HepG2 (cell line): Measurements from ENCODE around the gene PSMD2. TPM values are rescaled to one million over a fixed set of nuclear protein-coding genes. Genes with fewer than 3 reads are reported as not detected.

Experiments used
- BORCS8-MEF2B ChIP-seq: sonication (generic); formaldehyde crosslinking; IDR thresholded peaks from 2 replicates; pipeline ENCODE4 v1.8.0; 2022; ENCODE audit warnings: mild to moderate bottlenecking, missing genetic modification reagents
- CBX5 ChIP-seq: sonication (generic); formaldehyde crosslinking; IDR thresholded peaks from 2 replicates; pipeline ENCODE4 v1.4.0; 2020; ENCODE audit warnings: missing genetic modification reagents, borderline replicate concordance
- MED1 ChIP-seq: sonication (generic); formaldehyde crosslinking; IDR thresholded peaks from 2 replicates; pipeline ENCODE4 v1.4.0; 2020; ENCODE audit warnings: missing genetic modification reagents
- MIXL1 ChIP-seq: IDR thresholded peaks from 2 replicates; pipeline ENCODE4 v1.6.1; 2016
- NFYB ChIP-seq: sonication (generic); formaldehyde crosslinking; IDR thresholded peaks from 2 replicates; pipeline ENCODE4 v1.4.0; 2020; ENCODE audit warnings: missing genetic modification reagents
- PITX1 ChIP-seq: sonication (generic); formaldehyde crosslinking; IDR thresholded peaks from 2 replicates; pipeline ENCODE4 v1.5.1; 2020; ENCODE audit warnings: mild to moderate bottlenecking, missing genetic modification reagents
- SP1 ChIP-seq, 2 experiments: fragments of 450-650 bp in 1 of 2; sonication (generic) in 1 of 2; formaldehyde crosslinking in 1 of 2; IDR thresholded peaks; 2 replicates each; pipeline versions ENCODE4 v1.4.0 to v1.6.1; 2016 to 2020; ENCODE audit warnings: missing genetic modification reagents in 1 of 2
- ZFP62 ChIP-seq: sonication (generic); formaldehyde crosslinking; IDR thresholded peaks from 2 replicates; pipeline ENCODE4 v1.4.0; 2020; ENCODE audit warnings: missing genetic modification reagents
- ZNF263 ChIP-seq: sonication (generic); formaldehyde crosslinking; IDR thresholded peaks from 2 replicates; pipeline ENCODE4 v1.4.0; 2020; ENCODE audit warnings: missing genetic modification reagents
- ZNF644 ChIP-seq: IDR thresholded peaks from 2 replicates; pipeline ENCODE4 v1.6.1; 2016; ENCODE audit warnings: low read depth
- ZNF703 ChIP-seq: sonication (generic); formaldehyde crosslinking; IDR thresholded peaks from 2 replicates; pipeline ENCODE4 v1.5.1; 2020; ENCODE audit warnings: missing genetic modification reagents, mild to moderate bottlenecking, moderate library complexity, borderline replicate concordance
- ZNF792 ChIP-seq: IDR thresholded peaks from 2 replicates; pipeline ENCODE4 v1.6.1; 2016
- polyA plus RNA-seq, 8 experiments: library from polyadenylated mRNA; depleted of rRNA in 3 of 8; stranded (reverse) in 7 of 8; unstranded in 1 of 8; fragments of >200 nt; fragmentation: Illumina TruSeq in 4 of 8; extraction: Trizol in 4 of 8; gene quantifications; 2 replicates each; pipeline versions ENCODE4 v1.2.1 to v1.2.3, GENCODE V29; 2011 to 2016; ENCODE audit warnings: low read depth in 4 of 8, missing spikeins in 1 of 8, mixed read lengths in 1 of 8; ENCODE audit not compliant: insufficient read depth in 1 of 8
- total RNA-seq, 5 experiments: library from RNA; depleted of rRNA; stranded (reverse); fragments of >200 nt; fragmentation: Illumina TruSeq; extraction: Trizol; gene quantifications; 2 replicates each; pipeline ENCODE4 v1.2.3, GENCODE V29; 2016; ENCODE audit warnings: low read depth in 1 of 5
- TF ChIP-seq, protein P1 (sequence below): IDR thresholded peaks from 2 replicates; pipeline ENCODE4 v1.6.1; 2016; ENCODE audit warnings: mild to moderate bottlenecking
- TF ChIP-seq, protein P2 (sequence below): fragments of 450-650 bp; IDR thresholded peaks from 2 replicates; pipeline ENCODE4 v1.6.1; 2017; ENCODE audit warnings: mild to moderate bottlenecking
- TF ChIP-seq, protein P3 (sequence below): sonication (generic); formaldehyde crosslinking; IDR thresholded peaks from one replicate; pipeline ENCODE4 v1.5.1; 2020; ENCODE audit warnings: mild to moderate bottlenecking, missing genetic modification reagents; ENCODE audit errors: not compliant biosample characterization
- TF ChIP-seq, protein P4 (sequence below): sonication (generic); formaldehyde crosslinking; IDR thresholded peaks from 2 replicates; pipeline ENCODE4 v1.5.0; 2020; ENCODE audit warnings: missing genetic modification reagents

Gene PSMD2
- total and polyA plus RNA-seq, 2 of the 13 experiments (the other 11 are each of a cell fraction or from before 2014, with no cell fraction given) = 125 to 200 TPM

DNA sequence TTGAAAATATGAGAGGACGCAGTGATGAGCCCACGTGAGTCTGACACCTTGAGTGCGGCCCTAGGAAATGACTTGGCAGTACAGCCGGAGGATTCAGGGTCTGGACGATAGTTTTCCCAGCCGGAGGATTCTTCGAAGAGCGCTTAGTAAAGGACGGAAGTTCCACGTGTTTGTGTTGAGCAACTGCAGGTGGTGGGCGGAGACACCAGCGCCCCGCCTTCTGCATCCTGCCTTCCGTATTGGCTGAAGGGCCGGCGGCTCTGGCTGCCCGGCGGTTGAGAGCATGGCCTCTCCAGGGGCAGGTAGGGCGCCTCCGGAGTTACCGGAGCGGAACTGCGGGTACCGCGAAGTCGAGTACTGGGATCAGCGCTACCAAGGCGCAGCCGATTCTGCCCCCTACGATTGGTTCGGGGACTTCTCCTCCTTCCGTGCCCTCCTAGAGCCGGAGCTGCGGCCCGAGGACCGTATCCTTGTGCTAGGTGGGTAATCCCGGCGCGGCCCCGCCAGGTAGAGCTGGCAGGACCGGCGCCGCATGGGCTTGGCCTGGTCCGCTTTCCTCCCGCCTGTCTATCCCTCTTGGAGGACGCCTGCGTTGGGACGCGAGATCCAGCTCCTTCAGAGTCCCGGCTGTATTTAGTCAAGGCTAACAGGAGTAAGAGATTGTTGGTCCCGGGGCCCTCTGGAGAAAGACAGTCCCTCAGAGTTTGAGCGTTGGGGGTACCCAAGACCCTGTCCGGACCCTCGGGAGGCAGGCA lies 49.5 kb upstream of the PSMD2 start, which contains the start of gene EEF1AKMT4 (continued):
- TF ChIP-seq, protein P1, sequence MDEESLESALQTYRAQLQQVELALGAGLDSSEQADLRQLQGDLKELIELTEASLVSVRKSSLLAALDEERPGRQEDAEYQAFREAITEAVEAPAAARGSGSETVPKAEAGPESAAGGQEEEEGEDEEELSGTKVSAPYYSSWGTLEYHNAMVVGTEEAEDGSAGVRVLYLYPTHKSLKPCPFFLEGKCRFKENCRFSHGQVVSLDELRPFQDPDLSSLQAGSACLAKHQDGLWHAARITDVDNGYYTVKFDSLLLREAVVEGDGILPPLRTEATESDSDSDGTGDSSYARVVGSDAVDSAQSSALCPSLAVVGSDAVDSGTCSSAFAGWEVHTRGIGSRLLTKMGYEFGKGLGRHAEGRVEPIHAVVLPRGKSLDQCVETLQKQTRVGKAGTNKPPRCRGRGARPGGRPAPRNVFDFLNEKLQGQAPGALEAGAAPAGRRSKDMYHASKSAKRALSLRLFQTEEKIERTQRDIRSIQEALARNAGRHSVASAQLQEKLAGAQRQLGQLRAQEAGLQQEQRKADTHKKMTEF (CRISPR knock-in tag) = peak; percentile 54
- peak; percentile 46; the same call in 1 of the 2 replicates for TF ChIP-seq ZNF792 (CRISPR knock-in tag)
- no peak for TF ChIP-seq ZFP62 (CRISPR knock-in tag)
- no peak for TF ChIP-seq ZNF263
- TF ChIP-seq NFYB (CRISPR knock-in tag) = peak; percentile 72
- TF ChIP-seq SP1 (IDR thresholded peaks at IDR 0.05) = no peak
- peak; percentile 91 for TF ChIP-seq SP1 (CRISPR knock-in tag; IDR thresholded peaks at IDR 0.05)
- TF ChIP-seq MIXL1 (CRISPR knock-in tag) = no peak
- TF ChIP-seq, protein P2, sequence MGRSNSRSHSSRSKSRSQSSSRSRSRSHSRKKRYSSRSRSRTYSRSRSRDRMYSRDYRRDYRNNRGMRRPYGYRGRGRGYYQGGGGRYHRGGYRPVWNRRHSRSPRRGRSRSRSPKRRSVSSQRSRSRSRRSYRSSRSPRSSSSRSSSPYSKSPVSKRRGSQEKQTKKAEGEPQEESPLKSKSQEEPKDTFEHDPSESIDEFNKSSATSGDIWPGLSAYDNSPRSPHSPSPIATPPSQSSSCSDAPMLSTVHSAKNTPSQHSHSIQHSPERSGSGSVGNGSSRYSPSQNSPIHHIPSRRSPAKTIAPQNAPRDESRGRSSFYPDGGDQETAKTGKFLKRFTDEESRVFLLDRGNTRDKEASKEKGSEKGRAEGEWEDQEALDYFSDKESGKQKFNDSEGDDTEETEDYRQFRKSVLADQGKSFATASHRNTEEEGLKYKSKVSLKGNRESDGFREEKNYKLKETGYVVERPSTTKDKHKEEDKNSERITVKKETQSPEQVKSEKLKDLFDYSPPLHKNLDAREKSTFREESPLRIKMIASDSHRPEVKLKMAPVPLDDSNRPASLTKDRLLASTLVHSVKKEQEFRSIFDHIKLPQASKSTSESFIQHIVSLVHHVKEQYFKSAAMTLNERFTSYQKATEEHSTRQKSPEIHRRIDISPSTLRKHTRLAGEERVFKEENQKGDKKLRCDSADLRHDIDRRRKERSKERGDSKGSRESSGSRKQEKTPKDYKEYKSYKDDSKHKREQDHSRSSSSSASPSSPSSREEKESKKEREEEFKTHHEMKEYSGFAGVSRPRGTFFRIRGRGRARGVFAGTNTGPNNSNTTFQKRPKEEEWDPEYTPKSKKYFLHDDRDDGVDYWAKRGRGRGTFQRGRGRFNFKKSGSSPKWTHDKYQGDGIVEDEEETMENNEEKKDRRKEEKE = no peak
- TF ChIP-seq MED1 (CRISPR knock-in tag) = peak; percentile 62
- no peak for TF ChIP-seq ZNF644 (CRISPR knock-in tag)
- TF ChIP-seq BORCS8-MEF2B = no peak
- TF ChIP-seq, protein P3, sequence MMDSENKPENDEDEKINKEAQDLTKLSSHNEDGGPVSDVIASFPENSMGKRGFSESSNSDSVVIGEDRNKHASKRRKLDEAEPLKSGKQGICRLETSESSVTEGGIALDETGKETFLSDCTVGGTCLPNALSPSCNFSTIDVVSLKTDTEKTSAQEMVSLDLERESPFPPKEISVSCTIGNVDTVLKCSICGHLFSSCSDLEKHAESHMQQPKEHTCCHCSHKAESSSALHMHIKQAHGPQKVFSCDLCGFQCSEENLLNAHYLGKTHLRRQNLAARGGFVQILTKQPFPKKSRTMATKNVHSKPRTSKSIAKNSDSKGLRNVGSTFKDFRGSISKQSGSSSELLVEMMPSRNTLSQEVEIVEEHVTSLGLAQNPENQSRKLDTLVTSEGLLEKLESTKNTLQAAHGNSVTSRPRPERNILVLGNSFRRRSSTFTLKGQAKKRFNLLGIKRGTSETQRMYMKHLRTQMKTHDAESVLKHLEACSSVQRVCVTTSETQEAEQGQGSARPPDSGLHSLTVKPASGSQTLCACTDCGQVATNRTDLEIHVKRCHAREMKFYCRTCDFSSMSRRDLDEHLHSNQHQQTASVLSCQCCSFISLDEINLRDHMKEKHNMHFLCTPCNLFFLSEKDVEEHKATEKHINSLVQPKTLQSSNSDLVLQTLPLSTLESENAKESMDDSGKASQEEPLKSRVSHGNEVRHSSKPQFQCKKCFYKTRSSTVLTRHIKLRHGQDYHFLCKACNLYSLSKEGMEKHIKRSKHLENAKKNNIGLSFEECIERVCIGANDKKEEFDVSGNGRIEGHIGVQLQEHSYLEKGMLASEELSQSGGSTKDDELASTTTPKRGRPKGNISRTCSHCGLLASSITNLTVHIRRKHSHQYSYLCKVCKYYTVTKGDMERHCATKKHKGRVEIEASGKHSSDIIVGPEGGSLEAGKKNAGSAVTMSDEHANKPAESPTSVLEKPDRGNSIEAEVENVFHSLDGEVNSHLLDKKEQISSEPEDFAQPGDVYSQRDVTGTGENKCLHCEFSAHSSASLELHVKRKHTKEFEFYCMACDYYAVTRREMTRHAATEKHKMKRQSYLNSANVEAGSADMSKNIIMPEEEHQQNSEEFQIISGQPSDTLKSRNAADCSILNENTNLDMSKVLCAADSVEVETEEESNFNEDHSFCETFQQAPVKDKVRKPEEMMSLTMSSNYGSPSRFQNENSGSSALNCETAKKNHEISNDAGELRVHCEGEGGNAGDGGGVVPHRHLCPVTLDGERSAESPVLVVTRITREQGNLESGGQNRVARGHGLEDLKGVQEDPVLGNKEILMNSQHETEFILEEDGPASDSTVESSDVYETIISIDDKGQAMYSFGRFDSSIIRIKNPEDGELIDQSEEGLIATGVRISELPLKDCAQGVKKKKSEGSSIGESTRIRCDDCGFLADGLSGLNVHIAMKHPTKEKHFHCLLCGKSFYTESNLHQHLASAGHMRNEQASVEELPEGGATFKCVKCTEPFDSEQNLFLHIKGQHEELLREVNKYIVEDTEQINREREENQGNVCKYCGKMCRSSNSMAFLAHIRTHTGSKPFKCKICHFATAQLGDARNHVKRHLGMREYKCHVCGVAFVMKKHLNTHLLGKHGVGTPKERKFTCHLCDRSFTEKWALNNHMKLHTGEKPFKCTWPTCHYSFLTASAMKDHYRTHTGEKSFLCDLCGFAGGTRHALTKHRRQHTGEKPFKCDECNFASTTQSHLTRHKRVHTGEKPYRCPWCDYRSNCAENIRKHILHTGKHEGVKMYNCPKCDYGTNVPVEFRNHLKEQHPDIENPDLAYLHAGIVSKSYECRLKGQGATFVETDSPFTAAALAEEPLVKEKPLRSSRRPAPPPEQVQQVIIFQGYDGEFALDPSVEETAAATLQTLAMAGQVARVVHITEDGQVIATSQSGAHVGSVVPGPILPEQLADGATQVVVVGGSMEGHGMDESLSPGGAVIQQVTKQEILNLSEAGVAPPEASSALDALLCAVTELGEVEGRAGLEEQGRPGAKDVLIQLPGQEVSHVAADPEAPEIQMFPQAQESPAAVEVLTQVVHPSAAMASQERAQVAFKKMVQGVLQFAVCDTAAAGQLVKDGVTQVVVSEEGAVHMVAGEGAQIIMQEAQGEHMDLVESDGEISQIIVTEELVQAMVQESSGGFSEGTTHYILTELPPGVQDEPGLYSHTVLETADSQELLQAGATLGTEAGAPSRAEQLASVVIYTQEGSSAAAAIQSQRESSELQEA (CRISPR knock-in tag) = no peak
- TF ChIP-seq PITX1 (CRISPR knock-in tag) = no peak; the same call in 1 of the 2 replicates
- TF ChIP-seq CBX5 (CRISPR knock-in tag) = no peak
- TF ChIP-seq, protein P4, sequence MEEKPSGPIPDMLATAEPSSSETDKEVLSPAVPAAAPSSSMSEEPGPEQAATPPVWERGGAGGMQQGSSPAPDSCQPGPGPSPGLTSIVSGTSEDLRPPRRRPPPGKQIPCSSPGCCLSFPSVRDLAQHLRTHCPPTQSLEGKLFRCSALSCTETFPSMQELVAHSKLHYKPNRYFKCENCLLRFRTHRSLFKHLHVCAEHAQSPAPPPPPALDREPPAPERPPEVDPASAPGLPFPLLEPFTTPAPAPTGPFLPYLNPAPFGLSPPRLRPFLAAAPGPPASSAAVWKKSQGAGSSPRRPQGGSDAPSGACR (CRISPR knock-in tag) = 0 out of 2 replicates have a peak, but pooled peaks have one; percentile 15
- no peak for TF ChIP-seq ZNF703 (CRISPR knock-in tag)
